Right cardiac atrium (tissue), 5 donors: ENCODE results near the gene UBE3B. TPM values are rescaled to one million over a fixed set of nuclear protein-coding genes. Genes with fewer than 3 reads are reported as not detected.

Source experiments
- ATAC-seq, 2 donors: fragments of 200-7000 bp; cut with Tn5 transposase; one replicate each; pipeline versions ENCODE4 v1.8.0 to v1.9.1; 2020; ENCODE audit warnings: moderate library complexity in 2 of 2, mild to moderate bottlenecking in 1 of 2
- DNase-seq, 3 donors: peaks; one replicate each; pipeline ENCODE4 v3.0.0-alpha.2; 2020
- H3K27ac ChIP-seq: one replicate; pipeline ENCODE4 v1.5.1; 2013; ENCODE audit warnings: mild to moderate bottlenecking, low read length, control low read depth, moderate library complexity
- H3K27me3 ChIP-seq: one replicate; pipeline ENCODE4 v1.6.1; 2013; ENCODE audit not compliant: control insufficient read depth, insufficient read depth
- H3K4me1 ChIP-seq: one replicate; pipeline ENCODE4 v1.6.1; 2013; ENCODE audit warnings: low read length; ENCODE audit not compliant: control insufficient read depth, insufficient read depth
- H3K4me3 ChIP-seq: one replicate; pipeline ENCODE4 v1.5.1; 2013; ENCODE audit warnings: low read length, control low read depth
- H3K9me3 ChIP-seq: one replicate; pipeline ENCODE4 v1.6.1; 2013; ENCODE audit warnings: low read length; ENCODE audit not compliant: control insufficient read depth
- WGBS: extraction: QIAGEN DNeasy Blood & Tissue Kit; methylation state at CpG from one replicate; pipeline ENCODE4 v1.1.7; 2013; 5-methylcytosine and 5-hydroxymethylcytosine counted together
- intact Hi-C, 4 donors: fragments of 100-400 bp; cut with DNase I; formaldehyde crosslinking; loops; one replicate each; pipeline versions ENCODE4 v1.11.0 to v1.14.0; 2022 to 2023
- polyA plus RNA-seq: library from polyadenylated mRNA; stranded (reverse); fragments of 200-250 nt; gene quantifications from one replicate; pipeline ENCODE4 v1.2.3, GENCODE V29; 2013
- total RNA-seq, 4 donors: library from RNA; stranded (reverse); fragmentation: NEBNext Ultra II Directional; extraction: Animal tissue kit (Norgen Biotek cat#: 25700); gene quantifications; one replicate each; pipeline ENCODE4 v1.2.1, GENCODE V29; 2021
- donor health status: healthy with polysubstance abuse.
- donor health status: DM: no; HTN: yes; CAD: no.
- donor health status: DM: no; HTN: no; CAD: no.
- donor health status: DM: no; HTN: yes; CAD: no; lungs with severe emphysema.
- donor health status: DM: yes; HTN: yes; CAD: no.

Gene UBE3B
- total and polyA plus RNA-seq, 5 donors: 22.6 to 53.2 (median 46.7) TPM

DNA sequence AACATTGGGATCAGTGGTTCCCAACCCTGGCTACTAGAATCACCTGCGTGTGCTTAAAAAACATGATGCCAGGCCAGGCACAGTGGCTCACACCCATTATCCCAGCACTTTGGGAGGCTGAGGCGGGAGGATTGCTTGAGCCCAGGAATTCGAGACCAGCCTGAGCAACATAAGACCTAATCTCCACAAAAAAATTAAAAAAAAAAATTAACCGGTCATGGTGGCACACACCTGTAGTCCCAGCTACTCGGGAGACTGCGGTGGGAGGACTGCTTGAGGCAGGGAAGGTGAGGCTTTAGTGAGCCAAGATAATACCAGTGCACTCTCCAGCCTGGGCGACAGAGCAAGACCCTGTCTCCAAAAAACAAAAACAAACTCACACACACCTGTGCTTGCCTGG lies 2.3 kb upstream of the UBE3B start:
- no peak for DNase-seq
- no peak overlapping the region for H3K4me3 ChIP-seq
- ATAC-seq: no peak
- intact Hi-C loops: loop anchor here in 3 of 4 donors (5.0 kb wide), 2 partner anchors 38 to 43 kb away; no protein-coding TSS in a partner anchor
- WGBS: 88% methylated on average over 7 of the region's 7 CpGs
- peaks cover 6% of the 10 kb centered on the region for H3K4me1 ChIP-seq
- H3K9me3 ChIP-seq: no peaks in the 10 kb centered on the region
- H3K27me3 ChIP-seq: no peaks in the 10 kb centered on the region
- H3K27ac ChIP-seq: no peak overlapping the region

DNA sequence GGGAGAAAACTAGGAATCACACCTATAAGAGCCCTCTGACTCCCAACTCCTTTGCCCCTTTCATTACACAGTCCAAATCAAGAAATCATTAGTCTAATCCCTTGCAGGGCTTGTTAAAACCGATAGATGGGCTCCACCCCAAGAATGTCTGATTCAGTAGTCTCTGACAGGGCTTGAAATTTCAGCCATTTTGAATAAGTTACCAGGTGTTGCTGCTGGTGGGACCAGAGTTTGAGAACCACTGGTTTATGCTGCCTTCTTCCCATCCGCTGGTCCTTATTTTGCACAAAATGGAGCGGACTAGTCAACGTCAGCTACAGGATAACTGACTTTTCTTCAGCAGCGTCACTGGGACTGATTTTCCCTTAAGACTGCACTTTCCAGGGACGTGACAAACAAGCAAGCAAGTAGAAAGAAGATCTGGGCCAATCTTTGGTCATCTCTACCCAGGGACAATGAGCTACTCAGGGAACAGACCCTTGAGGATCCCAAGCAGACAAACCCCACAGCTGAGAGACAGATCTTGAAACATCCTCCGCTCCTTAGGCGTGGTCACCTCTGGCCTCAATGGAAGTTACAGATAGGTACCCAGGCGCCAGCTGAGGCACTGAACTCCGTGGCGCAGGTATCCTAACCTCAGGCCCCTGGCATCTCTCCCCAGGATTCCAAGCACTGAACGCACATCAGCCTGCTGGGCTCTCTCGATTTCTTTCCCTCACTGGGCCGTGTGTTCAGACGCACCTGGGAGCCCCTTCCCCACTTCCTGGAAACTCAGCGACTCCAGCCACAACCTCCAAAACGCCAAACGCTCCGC lies 1.2 kb upstream of the UBE3B start:
- H3K4me1 ChIP-seq: peaks cover 6% of the 10 kb centered on the region
- peak in 1 of 2 donors; percentile 6 for ATAC-seq

DNA sequence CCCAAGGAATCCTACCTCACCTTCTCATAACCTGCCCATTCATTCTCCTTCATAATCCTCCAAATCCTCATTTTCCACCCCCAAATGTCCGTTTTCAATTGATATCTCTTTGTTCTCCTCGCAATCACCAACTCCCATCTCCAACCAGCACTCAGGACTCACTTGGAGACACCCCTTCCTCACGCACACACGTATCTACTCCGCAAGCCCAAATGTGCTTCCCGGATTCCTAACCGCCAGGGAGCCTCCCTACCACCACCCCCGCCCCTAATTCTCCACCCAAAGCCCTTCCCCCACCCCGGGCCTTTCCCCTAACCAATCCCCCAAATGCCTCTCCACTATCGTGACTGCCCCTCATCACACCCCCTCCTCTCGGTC lies 638 bp upstream of the UBE3B start:
- under 1% methylated on average over 11 of the region's 11 CpGs for WGBS
- intact Hi-C loops: loop anchor here in 3 of 4 donors (5.0 kb wide), 2 partner anchors 39 to 44 kb away; no protein-coding TSS in a partner anchor
- H3K9me3 ChIP-seq: no peaks in the 10 kb centered on the region
- peak overlapping the region; percentile 98 for H3K27ac ChIP-seq
- DNase-seq (no peak), ATAC-seq (peak in 1 of 2 donors; percentile 18)
- H3K4me3 ChIP-seq: peak overlapping the region; percentile 88
- no peaks in the 10 kb centered on the region for H3K27me3 ChIP-seq
- peaks cover 6% of the 10 kb centered on the region for H3K4me1 ChIP-seq

More for the DNA sequence above, 1.2 kb upstream of the UBE3B start:
- peak in 1 of 3 donors; percentile 15 for DNase-seq
- Histone ChIP-seq H3K27ac (no peak overlapping the region), H3K27me3 (no peaks in the 10 kb centered on the region), H3K4me3 (peak overlapping the region; percentile 88), H3K9me3 (no peaks in the 10 kb centered on the region)
- intact Hi-C loops: loop anchor here in 3 of 4 donors (5.0 kb wide), 2 partner anchors 39 to 44 kb away; no protein-coding TSS in a partner anchor
- WGBS: 10% methylated on average over 19 of the region's 19 CpGs

DNA sequence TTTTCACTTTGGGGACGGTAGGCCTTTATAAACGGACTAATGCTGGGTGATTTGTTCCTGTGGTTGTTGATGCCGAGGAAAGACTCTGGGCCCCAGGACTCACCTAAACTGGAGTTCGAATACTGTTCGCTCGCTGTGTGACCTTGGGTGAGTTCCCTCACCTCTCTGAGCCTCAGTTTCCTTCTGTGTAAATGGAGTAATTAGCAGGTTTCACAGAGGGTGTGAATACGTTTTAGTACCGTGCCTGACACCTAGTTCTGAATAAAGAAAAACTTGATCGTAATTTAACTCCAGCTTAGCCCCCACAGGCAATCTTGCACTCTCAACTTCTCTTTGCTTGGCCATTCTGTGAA lies 505 bp downstream of the UBE3B start:
- Histone ChIP-seq H3K27ac (peak overlapping the region; percentile 98), H3K4me3 (peak overlapping the region; percentile 88), H3K4me1 (peaks cover 6% of the 10 kb centered on the region), H3K9me3 (no peaks in the 10 kb centered on the region), H3K27me3 (no peaks in the 10 kb centered on the region)
- intact Hi-C loops: loop anchor here in 3 of 4 donors (5.0 kb wide), 2 partner anchors 41 to 46 kb away; no protein-coding TSS in a partner anchor
- ATAC-seq: no peak
- 4% methylated on average over 9 of the region's 9 CpGs for WGBS
- DNase-seq: no peak

DNA sequence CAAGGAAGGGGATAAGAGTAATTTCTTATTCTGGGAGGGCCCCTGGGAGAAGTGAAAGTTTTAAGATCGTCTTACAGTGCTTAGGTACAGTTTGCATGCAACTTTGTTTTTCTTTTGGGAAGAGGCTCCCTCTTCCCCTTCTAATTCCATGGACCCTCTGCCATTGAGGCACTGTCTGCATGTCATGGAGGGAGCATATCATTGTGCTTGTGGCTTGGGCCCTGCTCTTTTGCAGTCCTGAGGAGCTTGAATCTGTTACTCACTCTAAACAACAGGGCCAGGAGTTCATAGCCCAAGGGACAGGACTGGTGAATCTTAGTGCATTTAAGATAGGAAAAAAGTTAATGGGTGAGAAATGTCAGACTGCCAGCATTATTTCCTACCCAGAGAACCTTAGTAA lies 2.3 kb downstream of the UBE3B start:
- DNase-seq (no peak), ATAC-seq (no peak)
- Histone ChIP-seq H3K4me3 (no peak overlapping the region), H3K4me1 (peaks cover 6% of the 10 kb centered on the region), H3K27me3 (no peaks in the 10 kb centered on the region), H3K27ac (no peak overlapping the region), H3K9me3 (no peaks in the 10 kb centered on the region)
- intact Hi-C loops: loop anchor here in 3 of 4 donors (5.0 kb wide), 2 partner anchors 42 to 47 kb away; no protein-coding TSS in a partner anchor
- 65% methylated on average over 1 of the region's 1 CpG for WGBS

DNA sequence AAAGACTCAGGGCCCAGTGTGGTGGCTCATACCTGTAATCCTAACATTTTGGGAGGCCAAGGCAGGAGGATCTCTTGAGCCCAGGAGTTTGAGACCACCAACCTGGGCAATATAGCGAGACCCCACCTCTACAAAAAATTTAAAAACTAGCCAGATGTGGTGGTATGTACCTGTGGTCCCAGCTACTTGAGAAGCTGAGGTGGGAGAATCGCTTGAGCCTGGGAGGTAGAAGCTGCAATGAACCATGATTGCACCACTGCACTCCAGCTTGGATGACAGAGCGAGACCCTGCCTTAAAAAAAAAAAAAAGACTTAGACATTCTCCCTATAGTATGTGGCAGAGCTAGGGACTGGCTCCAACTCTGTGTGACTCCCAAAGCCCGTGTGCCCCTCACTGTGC lies 2.9 kb downstream of the UBE3B start:
- no peaks in the 10 kb centered on the region for H3K27me3 ChIP-seq
- 97% methylated on average over 4 of the region's 4 CpGs for WGBS
- no peak for DNase-seq
- H3K4me3 ChIP-seq: no peak overlapping the region
- no peak for ATAC-seq
- H3K27ac ChIP-seq: no peak overlapping the region
- H3K4me1 ChIP-seq: peaks cover 6% of the 10 kb centered on the region
- H3K9me3 ChIP-seq: no peaks in the 10 kb centered on the region
- intact Hi-C loops: no loop called here

DNA sequence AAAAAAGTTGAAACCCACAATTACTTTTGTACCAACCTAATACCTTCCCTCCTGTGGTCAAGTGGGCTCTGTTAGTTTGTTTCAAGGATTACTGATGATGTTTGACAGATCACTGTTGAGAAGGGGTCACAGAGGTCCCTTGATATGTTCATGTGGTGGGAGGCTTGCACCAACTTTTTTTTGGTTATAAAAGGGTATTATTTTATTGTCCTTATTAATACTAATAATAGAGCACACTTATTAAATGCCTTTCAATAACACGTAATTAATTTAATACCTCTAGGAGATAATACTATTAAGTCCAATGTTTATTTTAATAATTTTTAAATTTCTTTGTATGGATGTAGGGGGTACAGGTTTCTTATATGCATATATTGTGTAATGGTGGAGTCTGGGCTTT lies 4.4 kb downstream of the UBE3B start:
- intact Hi-C loops: no loop called here
- Histone ChIP-seq H3K27me3 (no peaks in the 10 kb centered on the region), H3K4me1 (no peaks in the 10 kb centered on the region), H3K9me3 (no peaks in the 10 kb centered on the region), H3K4me3 (no peak overlapping the region), H3K27ac (no peak overlapping the region)
- DNase-seq (no peak), ATAC-seq (no peak)
- WGBS: 90% methylated on average over 1 of the region's 1 CpG

DNA sequence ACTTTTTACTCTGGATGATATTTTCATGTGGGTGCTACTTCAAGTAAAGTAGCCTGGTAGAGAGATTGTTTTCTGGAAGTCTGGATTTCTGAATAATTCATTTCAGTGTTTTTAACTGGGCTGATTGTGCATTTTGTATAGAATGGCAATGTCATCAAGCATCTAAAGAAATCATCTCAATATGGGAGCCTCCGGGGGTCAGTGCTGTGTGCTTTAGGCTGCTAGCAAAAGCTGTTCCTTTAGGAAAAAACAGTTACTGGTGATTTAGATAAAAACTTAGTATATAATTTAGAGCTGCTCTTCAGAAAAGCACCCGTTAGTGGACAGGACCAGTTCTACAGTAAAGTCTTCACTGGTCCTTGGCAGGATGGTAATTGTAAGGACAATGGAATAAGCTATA lies 5.1 kb downstream of the UBE3B start:
- WGBS: 89% methylated on average over 2 of the region's 2 CpGs
- no peak for ATAC-seq

DNA sequence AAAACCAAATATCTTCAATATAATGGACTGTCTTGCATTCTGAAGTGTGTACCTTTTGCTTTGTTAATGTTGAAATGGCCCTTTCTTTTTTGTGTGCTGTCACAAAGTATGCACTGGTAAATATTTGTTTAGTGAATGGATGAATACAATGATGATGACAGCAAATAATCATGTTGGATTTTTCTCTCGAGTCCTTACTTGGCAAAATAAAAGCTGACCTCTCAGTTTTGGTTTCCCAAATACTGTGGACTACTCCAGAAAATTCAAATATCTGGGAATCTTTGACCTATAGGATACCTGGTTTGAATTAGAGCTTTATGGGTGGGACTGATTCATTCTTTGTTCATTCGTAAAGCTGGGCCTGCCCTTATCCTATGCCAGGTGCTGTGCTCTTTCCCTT lies 5.5 kb downstream of the UBE3B start:
- ATAC-seq (no peak), DNase-seq (no peak)
- Histone ChIP-seq H3K4me3 (no peak overlapping the region), H3K9me3 (no peaks in the 10 kb centered on the region), H3K27ac (no peak overlapping the region), H3K27me3 (no peaks in the 10 kb centered on the region), H3K4me1 (no peaks in the 10 kb centered on the region)
- intact Hi-C loops: no loop called here
- WGBS: 72% methylated on average over 2 of the region's 2 CpGs

More for the DNA sequence above, 5.1 kb downstream of the UBE3B start:
- Histone ChIP-seq H3K4me3 (no peak overlapping the region), H3K4me1 (no peaks in the 10 kb centered on the region), H3K9me3 (no peaks in the 10 kb centered on the region), H3K27ac (no peak overlapping the region), H3K27me3 (no peaks in the 10 kb centered on the region)
- no peak for DNase-seq
- intact Hi-C loops: no loop called here

DNA sequence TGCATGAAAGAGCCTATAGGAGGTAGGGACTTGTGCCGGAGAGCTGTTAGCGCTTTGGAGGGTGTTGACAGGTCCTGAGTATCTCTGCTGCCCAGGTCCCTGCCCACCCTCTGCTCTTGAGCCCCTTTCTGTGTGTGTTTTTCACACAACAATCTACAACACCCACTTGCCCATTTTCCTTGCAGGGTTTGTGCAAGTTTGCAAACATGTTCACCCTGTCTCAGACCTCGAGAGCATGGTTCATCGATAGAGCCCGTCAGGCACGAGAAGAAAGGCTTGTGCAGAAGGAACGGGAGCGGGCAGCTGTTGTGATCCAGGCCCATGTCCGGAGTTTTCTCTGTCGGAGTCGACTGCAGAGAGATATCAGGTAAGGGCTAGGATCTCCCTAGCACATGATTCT lies 5.9 kb downstream of the UBE3B start:
- intact Hi-C loops: no loop called here

DNA sequence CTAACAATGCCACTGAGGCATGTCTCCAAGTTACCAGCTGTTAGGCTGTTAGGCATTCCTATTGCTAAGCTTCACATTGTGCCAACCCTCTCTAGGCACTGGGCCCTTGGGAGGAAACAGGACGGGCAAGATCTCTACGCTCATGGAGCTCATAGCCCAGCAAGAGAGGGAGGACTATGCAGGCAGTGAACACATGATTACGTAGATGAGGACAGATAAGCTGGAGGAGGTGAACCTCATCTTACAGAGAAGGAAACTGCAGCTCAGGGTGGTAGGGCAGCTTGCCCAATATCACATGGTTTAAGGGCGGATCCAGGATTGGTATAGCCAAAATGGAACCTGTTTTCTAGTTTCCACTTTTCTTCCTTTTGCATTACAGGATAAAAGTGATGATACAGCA lies 7.8 kb downstream of the UBE3B start:
- no peaks in the 10 kb centered on the region for H3K4me1 ChIP-seq
- no peaks in the 10 kb centered on the region for H3K27me3 ChIP-seq
- H3K4me3 ChIP-seq: no peak overlapping the region
- WGBS: 94% methylated on average over 4 of the region's 4 CpGs
- no peak overlapping the region for H3K27ac ChIP-seq
- DNase-seq (no peak), ATAC-seq (no peak)
- intact Hi-C loops: no loop called here
- no peaks in the 10 kb centered on the region for H3K9me3 ChIP-seq

More for the DNA sequence above, 5.9 kb downstream of the UBE3B start:
- H3K4me1 ChIP-seq: no peaks in the 10 kb centered on the region
- H3K4me3 ChIP-seq: no peak overlapping the region
- ATAC-seq (no peak), DNase-seq (no peak)
- no peaks in the 10 kb centered on the region for H3K9me3 ChIP-seq
- H3K27me3 ChIP-seq: no peaks in the 10 kb centered on the region
- no peak overlapping the region for H3K27ac ChIP-seq
- WGBS: 92% methylated on average over 11 of the region's 11 CpGs
